M059J (cell line): ENCODE results near the gene CNTNAP2. TPM values are rescaled to one million over a fixed set of nuclear protein-coding genes. Genes with fewer than 3 reads are reported as not detected.
A peak's percentile ranks its signal among the peaks of the same experiment; 100 is the strongest.
"Not testable (repeated sequence)": the region's sequence is repeated elsewhere in the genome, so short reads cannot be mapped to it uniquely, and the experiment has no call there.

ENCODE experiments used
- DNase-seq: peaks from one replicate; pipeline ENCODE4 v3.0.0-alpha.2; 2012; ENCODE audit warnings: low read depth
- total RNA-seq: library from RNA; depleted of rRNA; stranded (reverse); fragments of >200 nt; shearing (Covaris generic); gene quantifications from 2 replicates; pipeline ENCODE4 v1.2.3, GENCODE V29; 2014

The CNTNAP2 gene
- total RNA-seq, 1 experiment from 2014 or later: not detected

- no peak for DNase-seq
Measured at GRCh38 chr7:148436135-148436534, 2319.5 kb downstream of the CNTNAP2 start.

GRCh38 chr7:148436571-148436970 lies 2320.0 kb downstream of the CNTNAP2 start:
- no peak for DNase-seq

GRCh38 chr7:148437043-148437442 lies 2320.4 kb downstream of the CNTNAP2 start:
- DNase-seq: no peak

DNA sequence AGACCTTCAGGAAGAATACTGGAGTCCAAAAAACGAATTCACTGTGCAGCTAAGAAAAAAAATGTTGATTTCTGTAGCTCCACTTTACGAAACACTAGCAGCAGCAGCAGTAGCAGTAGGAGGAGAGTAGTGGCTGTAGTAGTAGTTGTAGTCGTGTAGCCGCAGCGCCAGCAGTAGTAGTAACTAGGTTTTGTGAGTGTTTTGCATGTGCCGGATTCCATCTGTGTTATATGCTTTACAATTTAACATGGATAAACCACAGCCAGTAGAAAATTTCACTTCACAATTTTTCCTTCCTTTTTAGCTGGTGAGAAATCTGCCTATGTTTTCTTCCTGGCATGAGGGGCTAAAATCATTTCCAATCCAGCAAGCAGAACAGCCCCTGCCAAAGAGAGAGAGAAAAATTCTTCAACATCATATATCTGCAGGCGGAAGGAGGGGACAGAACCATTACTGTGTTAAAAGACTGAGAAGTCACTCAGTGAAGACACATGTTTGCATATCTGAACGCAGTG lies 2325.6 kb downstream of the CNTNAP2 start:
- DNase-seq: no peak

DNA sequence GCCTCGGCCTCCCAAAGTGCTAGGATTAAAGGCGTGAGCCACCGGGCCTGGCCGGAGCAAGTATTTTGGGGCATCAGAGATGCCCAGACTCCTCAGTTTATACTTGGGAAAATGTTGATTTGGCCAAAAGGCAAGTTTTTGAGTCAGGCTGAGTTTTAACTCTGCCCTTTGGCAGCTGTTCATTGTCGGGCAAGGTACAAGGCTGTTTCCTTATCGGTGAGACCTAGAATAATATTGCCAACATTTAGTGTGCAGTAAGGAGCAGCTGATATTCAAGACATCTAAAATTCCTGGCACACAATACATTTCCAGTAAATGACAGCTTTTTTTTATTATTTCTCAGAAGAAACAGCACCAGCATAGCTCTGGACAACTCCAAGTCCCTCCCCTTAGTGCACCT lies 2326.3 kb downstream of the CNTNAP2 start:
- DNase-seq: no peak

GRCh38 chr7:148445260-148446044 lies 2328.9 kb downstream of the CNTNAP2 start:
- DNase-seq: no peak

- DNase-seq: no peak
Measured at GRCh38 chr7:148447221-148447849, 2330.7 kb downstream of the CNTNAP2 start.

- DNase-seq: not testable (repeated sequence)
Measured at GRCh38 chr7:148451526-148451925, 2334.9 kb downstream of the CNTNAP2 start.

DNA sequence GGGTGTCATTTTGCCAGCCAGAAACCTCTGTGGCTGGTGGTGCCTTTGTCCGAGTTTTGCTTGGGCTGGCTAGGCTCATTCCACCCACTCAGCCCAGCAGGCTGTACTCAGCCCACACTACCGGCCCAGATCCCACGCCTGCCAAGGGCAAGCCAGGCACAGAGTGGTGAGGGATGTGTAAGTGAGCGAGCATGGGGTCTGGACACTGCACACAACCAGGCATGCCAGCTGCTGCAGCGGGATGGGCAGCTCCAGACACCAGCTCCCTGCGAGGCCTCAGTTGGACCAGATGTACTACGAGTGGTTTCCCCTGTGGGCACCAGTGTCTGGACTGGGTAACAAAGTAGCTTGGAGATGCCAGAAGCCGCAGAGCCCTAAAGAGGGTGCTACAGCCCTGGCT lies 2339.8 kb downstream of the CNTNAP2 start:
- no peak for DNase-seq

DNA sequence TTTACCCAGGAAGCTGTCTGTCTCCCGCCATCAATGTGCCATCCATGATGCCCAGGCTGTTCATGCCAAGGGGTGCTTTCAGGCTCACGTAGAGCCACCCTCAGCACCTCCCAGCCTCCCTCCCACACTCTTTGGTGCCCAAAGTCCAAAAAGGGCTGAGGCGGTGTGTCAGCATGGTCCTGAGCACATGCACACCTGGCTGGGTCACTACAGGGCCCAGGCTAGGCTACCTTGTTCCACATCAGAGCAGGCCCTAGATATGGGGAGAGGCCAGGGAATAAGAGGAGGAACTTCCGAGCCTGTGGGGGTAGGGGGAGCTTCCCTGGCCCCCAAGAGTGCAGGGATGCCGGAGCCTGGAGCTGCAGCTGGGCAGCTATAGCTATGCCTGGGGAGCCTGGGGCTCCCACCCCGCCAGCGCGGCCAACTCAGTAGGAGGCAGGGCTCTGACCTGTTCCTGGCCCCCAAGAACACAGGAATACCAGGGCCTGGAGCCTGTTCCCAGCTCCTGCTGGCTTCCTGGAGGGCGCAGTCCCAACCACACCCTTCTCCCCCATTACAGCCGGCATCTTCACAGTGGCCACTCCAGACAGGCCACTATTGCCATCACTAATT lies 2340.8 kb downstream of the CNTNAP2 start:
- DNase-seq: no peak

GRCh38 chr7:148458263-148458662 lies 2341.7 kb downstream of the CNTNAP2 start:
- DNase-seq: no peak

- DNase-seq: no peak
Measured at GRCh38 chr7:148461392-148462179, 2345.0 kb downstream of the CNTNAP2 start.

GRCh38 chr7:148462774-148463173 lies 2346.2 kb downstream of the CNTNAP2 start:
- not testable (repeated sequence) for DNase-seq

DNA sequence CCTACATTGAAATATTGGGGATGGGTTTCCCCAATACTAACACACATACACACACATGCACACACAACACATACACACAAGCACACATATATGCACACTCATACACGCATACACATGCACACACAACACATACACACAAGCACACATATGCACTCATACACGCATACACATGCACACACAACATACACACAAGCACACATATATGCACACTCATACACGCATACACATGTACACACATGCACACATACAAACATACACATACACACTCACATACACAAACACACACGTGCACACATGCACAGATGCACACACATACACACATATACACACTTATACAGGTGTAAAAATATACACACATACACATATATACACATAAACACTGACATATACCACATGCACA lies 2346.6 kb downstream of the CNTNAP2 start:
- DNase-seq: no peak

DNA sequence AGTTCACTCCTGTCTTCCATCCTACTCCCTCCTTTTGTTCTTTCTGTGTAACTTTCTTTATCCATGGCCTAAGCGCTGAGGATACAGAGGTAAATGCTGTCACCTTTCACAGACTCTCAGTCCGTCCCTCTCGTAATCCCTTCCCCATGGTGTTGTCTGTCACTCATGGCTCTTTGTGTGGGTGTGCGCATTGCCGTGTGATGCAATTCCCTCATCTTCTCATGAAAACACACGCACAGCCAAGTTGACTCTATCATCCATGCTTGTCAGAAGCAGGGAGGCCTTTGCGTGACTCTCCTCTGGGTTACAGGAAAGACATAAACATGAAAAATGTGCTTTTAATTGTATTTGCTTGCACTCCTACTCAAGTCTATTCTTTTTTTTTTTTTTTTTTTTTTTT lies 2348.3 kb downstream of the CNTNAP2 start:
- DNase-seq: no peak

DNA sequence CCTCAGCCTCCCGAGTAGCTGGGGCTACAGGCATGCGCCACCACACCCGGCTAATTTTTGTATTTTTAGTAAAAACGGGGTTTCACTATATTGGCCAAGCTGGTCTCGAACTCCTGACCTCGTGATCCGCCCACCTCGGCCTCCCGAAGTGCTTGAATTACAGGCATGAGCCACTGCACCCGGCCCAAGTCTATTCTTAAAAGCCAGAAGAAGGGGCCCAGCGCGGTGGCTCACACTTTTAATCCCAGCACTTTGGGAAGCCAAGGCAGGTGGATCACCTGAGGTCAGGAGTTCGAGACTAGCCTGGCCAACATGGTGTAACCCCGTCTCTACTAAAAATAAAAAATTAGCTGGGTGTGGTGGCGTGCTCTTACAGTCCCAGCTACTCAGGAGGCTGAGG lies 2348.8 kb downstream of the CNTNAP2 start:
- not testable (repeated sequence) for DNase-seq

- DNase-seq: peak; percentile 3
Measured at GRCh38 chr7:148466120-148466519, 2349.5 kb downstream of the CNTNAP2 start.

GRCh38 chr7:148468700-148469098 lies 2352.1 kb downstream of the CNTNAP2 start:
- DNase-seq: no peak
